GM12891 (cell line): ENCODE measurements around the gene TRIB2.

Source experiments
- POLR2A ChIP-seq: IDR thresholded peaks from 2 replicates; pipeline ENCODE4 v1.6.1; 2011; ENCODE audit warnings: low read depth, low read length, control low read depth
- POLR2AphosphoS5 ChIP-seq: IDR thresholded peaks from 2 replicates; pipeline ENCODE4 v1.6.1; 2011; ENCODE audit warnings: low read depth, low read length, control low read depth
- SPI1 ChIP-seq: IDR thresholded peaks from 2 replicates; pipeline ENCODE4 v1.6.1; 2011; ENCODE audit warnings: low read depth, low read length, control low read depth
- TAF1 ChIP-seq: IDR thresholded peaks from 2 replicates; pipeline ENCODE4 v1.6.1; 2011; ENCODE audit warnings: low read depth, low read length, control low read depth

DNA sequence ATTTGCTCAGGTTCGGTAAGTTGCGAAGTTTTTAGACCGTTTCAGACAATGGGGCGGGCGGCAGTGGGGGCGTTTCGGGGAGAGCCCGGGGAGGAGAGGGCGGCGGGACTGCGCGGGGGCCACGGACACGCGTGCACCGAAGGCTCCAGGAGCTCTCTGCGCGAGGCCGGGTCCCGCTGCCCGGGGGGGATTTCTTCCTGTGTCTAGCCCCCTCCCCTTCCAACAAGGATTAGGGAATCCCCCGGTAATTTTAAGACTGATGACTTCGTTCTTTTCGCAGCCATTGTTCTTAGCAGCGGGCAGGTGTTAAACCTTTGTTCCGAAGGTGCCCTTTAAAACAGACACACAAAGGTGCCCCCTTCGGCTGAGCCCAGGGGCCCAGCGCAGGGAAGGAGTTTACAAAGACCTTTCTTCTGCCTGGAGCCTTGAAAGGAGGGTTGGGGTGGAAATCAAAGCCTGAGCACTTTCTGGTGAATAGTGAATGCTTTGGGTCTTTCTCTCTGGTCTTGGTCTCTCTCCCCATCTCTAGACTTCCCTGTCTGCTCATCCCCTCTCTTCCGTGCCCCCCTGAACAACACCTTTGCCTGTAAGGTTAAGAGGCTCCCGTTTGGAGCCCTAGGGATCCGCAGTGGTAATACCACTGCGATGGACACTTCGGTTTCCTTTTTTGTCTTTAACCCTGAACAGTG is 2.1 kb downstream of the TRIB2 start:
- TF ChIP-seq SPI1: no peak
- no peak for TF ChIP-seq TAF1
- no peak for TF ChIP-seq POLR2A
- no peak for TF ChIP-seq POLR2AphosphoS5
